H1 (cell line): Measurements from ENCODE around the gene INPP4A. TPM values are rescaled to one million over a fixed set of nuclear protein-coding genes. Genes with fewer than 3 reads are reported as not detected.

Experiments used
- CTCF ChIA-PET: fragments of 300-600 bp; sonication (Branson Sonifier 250); formaldehyde crosslinking; loops from one replicate; lab custom pipeline; 2021; ENCODE audit not compliant: partially characterized antibody; lab: Charles Lee
- POLR2A ChIA-PET: fragments of 300-600 bp; sonication (Branson Sonifier 250); formaldehyde crosslinking; loops from one replicate; lab custom pipeline; 2021; ENCODE audit warnings: inconsistent platforms; ENCODE audit not compliant: partially characterized antibody; lab: Charles Lee
- DNase-seq, 2 experiments: peaks; one replicate each; pipeline versions ENCODE4 v3.0.0 to v3.0.0-alpha.2; 2010 to 2022; ENCODE audit warnings: low spot score in 2 of 2, low read depth in 1 of 2, mixed read lengths in 1 of 2
- FAIRE-seq: peaks from 2 replicates; lab custom pipeline; 2011; peaks lifted over from hg19 to GRCh38; lab: Jason Lieb, UNC
- H2AFZ ChIP-seq: 2 replicates; pipeline ENCODE4 v1.8.1; 2012; ENCODE audit warnings: low read length, inconsistent platforms
- H2AK5ac ChIP-seq: 2 replicates; pipeline ENCODE4 v1.6.1; 2013; ENCODE audit warnings: low read depth, low read length
- H2BK120ac ChIP-seq: replicated peaks from 2 replicates; pipeline ENCODE3; 2013; ENCODE audit warnings: low read depth, low read length, inconsistent platforms
- H2BK12ac ChIP-seq: 2 replicates; pipeline ENCODE4 v1.6.1; 2013; ENCODE audit warnings: low read depth, low read length
- H2BK15ac ChIP-seq: 2 replicates; pipeline ENCODE4 v1.6.1; 2013; ENCODE audit warnings: low read length
- H2BK20ac ChIP-seq: 2 replicates; pipeline ENCODE4 v1.6.1; 2013; ENCODE audit warnings: low read length
- H2BK5ac ChIP-seq: 2 replicates; pipeline ENCODE4 v1.6.1; 2013; ENCODE audit warnings: low read depth, low read length
- H3K14ac ChIP-seq: 2 replicates; pipeline ENCODE4 v1.6.1; 2013; ENCODE audit warnings: inconsistent platforms; ENCODE audit not compliant: insufficient read length
- H3K18ac ChIP-seq: 2 replicates; pipeline ENCODE4 v1.6.1; 2013; ENCODE audit warnings: low read length; ENCODE audit errors: extremely low read depth
- H3K23ac ChIP-seq: 2 replicates; pipeline ENCODE4 v1.6.1; 2013; ENCODE audit warnings: inconsistent platforms; ENCODE audit not compliant: insufficient read length
- H3K23me2 ChIP-seq: 2 replicates; pipeline ENCODE4 v1.6.1; 2013; ENCODE audit warnings: low read depth, low read length
- H3K27ac ChIP-seq: 2 replicates; pipeline ENCODE4 v1.6.1; 2011; ENCODE audit warnings: low read depth, low read length, inconsistent platforms
- H3K27me3 ChIP-seq, 4 experiments: replicated peaks in 1 of 4; 1 replicate in 1 of 4; 2 replicates in 3 of 4; pipeline versions ENCODE4 v1.6.1 to v1.8.1; 2011 to 2013; ENCODE audit warnings: low read length in 3 of 4, mild to moderate bottlenecking in 3 of 4, inconsistent platforms in 2 of 4, mixed read lengths in 2 of 4, moderate library complexity in 1 of 4; ENCODE audit not compliant: control insufficient read depth in 3 of 4, insufficient read depth in 3 of 4; ENCODE audit errors: extremely low read depth in 1 of 4
- H3K36me3 ChIP-seq, 4 experiments: 2 replicates each; pipeline versions ENCODE4 v1.6.1 to v1.8.1; 2011 to 2013; ENCODE audit warnings: mild to moderate bottlenecking in 4 of 4, low read length in 3 of 4, moderate library complexity in 2 of 4, control low read depth in 1 of 4, inconsistent platforms in 1 of 4; ENCODE audit not compliant: insufficient read depth in 4 of 4, control insufficient read depth in 2 of 4
- H3K4ac ChIP-seq: replicated peaks from 2 replicates; pipeline ENCODE3; 2013; ENCODE audit warnings: low read length, low read depth, mixed read lengths, inconsistent platforms; ENCODE audit not compliant: insufficient read length
- H3K4me1 ChIP-seq, 4 experiments: replicated peaks in 1 of 4; 1 replicate in 1 of 4; 2 replicates in 3 of 4; pipeline versions ENCODE4 v1.6.1 to v1.8.1; 2011 to 2013; ENCODE audit warnings: low read length in 3 of 4, inconsistent platforms in 2 of 4, mixed read lengths in 1 of 4; ENCODE audit not compliant: insufficient read depth in 4 of 4, control insufficient read depth in 3 of 4
- H3K4me2 ChIP-seq, 2 experiments: 2 replicates each; pipeline versions ENCODE4 v1.6.1 to v1.8.1; 2011 to 2013; ENCODE audit warnings: low read depth in 2 of 2, low read length in 2 of 2, control low read depth in 1 of 2, inconsistent platforms in 1 of 2, mild to moderate bottlenecking in 1 of 2; ENCODE audit not compliant: insufficient read depth in 1 of 2
- H3K4me3 ChIP-seq, 4 experiments: fragments of 200-600, 300-600 bp in 1 of 4; sonication (generic), shearing (Covaris generic), sonication (Bioruptor Twin) in 1 of 4; 2 replicates each; pipeline versions ENCODE4 v1.5.1 to v1.8.1; 2011 to 2016; ENCODE audit warnings: low read length in 4 of 4, low read depth in 3 of 4, control low read depth in 2 of 4, inconsistent platforms in 2 of 4, mild to moderate bottlenecking in 2 of 4, mixed read lengths in 1 of 4, moderate library complexity in 1 of 4; ENCODE audit not compliant: insufficient read depth in 2 of 4; ENCODE audit errors: extremely low read depth in 1 of 4
- H3K56ac ChIP-seq: replicated peaks from 2 replicates; pipeline ENCODE3; 2013; ENCODE audit warnings: low read depth, mild to moderate bottlenecking, mixed read lengths, low read length, inconsistent platforms; ENCODE audit not compliant: insufficient read length
- H3K79me1 ChIP-seq: 2 replicates; pipeline ENCODE4 v1.6.1; 2013; ENCODE audit warnings: low read depth, low read length, control low read depth
- H3K79me2 ChIP-seq, 2 experiments: 2 replicates each; pipeline versions ENCODE4 v1.6.1 to v1.8.1; 2012 to 2013; ENCODE audit warnings: low read length in 2 of 2, mild to moderate bottlenecking in 2 of 2, inconsistent platforms in 1 of 2; ENCODE audit not compliant: insufficient read depth in 2 of 2, control insufficient read depth in 1 of 2
- H3K9ac ChIP-seq, 4 experiments: replicated peaks in 1 of 4; 1 replicate in 1 of 4; 2 replicates in 3 of 4; pipeline versions ENCODE4 v1.6.1 to v1.8.1; 2011 to 2013; ENCODE audit warnings: low read depth in 3 of 4, low read length in 3 of 4, control low read depth in 2 of 4, mild to moderate bottlenecking in 2 of 4, moderate library complexity in 2 of 4, inconsistent platforms in 1 of 4; ENCODE audit errors: extremely low read depth in 1 of 4
- H3K9me3 ChIP-seq, 2 experiments: 2 replicates each; pipeline versions ENCODE4 v1.6.1 to v1.8.1; 2012 to 2013; ENCODE audit warnings: mild to moderate bottlenecking in 2 of 2, moderate library complexity in 2 of 2, control low read depth in 1 of 2, inconsistent platforms in 1 of 2, low read depth in 1 of 2, low read length in 1 of 2, mixed read lengths in 1 of 2; ENCODE audit not compliant: insufficient read depth in 2 of 2
- H4K20me1 ChIP-seq, 2 experiments: replicated peaks in 1 of 2; 2 replicates each; pipeline versions ENCODE3 to v1.8.1; 2011 to 2013; ENCODE audit warnings: inconsistent platforms in 2 of 2, low read length in 2 of 2, mild to moderate bottlenecking in 1 of 2; ENCODE audit not compliant: insufficient read depth in 2 of 2, control insufficient read depth in 1 of 2
- H4K5ac ChIP-seq: 2 replicates; pipeline ENCODE4 v1.6.1; 2013; ENCODE audit warnings: low read length, low read depth, mixed read lengths, inconsistent platforms; ENCODE audit not compliant: insufficient read length
- H4K8ac ChIP-seq: 2 replicates; pipeline ENCODE4 v1.8.0; 2013; ENCODE audit warnings: mild to moderate bottlenecking, moderate library complexity, low read length, inconsistent platforms; ENCODE audit not compliant: insufficient read depth; ENCODE audit errors: extremely low read depth
- H4K91ac ChIP-seq: replicated peaks from 2 replicates; pipeline ENCODE3; 2013; ENCODE audit warnings: low read length, mixed read lengths, inconsistent platforms; ENCODE audit not compliant: insufficient read length
- BCL11A ChIP-seq, 2 experiments: IDR thresholded peaks; one replicate each; pipeline ENCODE4 v1.6.1; 2011; ENCODE audit warnings: low read depth in 2 of 2, low read length in 2 of 2, mild to moderate bottlenecking in 2 of 2
- BRCA1 ChIP-seq: IDR thresholded peaks from 2 replicates; pipeline ENCODE4 v1.6.1; 2012; ENCODE audit warnings: low read depth, low read length, improper control_type of control experiment
- CBX5 ChIP-seq: fragments of 300-800, 300-1000 bp; sonication (generic); IDR thresholded peaks from 2 replicates; pipeline ENCODE4 v1.7.1; 2016; ENCODE audit warnings: antibody characterized with exemption, low read length, low read depth
- CEBPB ChIP-seq: IDR thresholded peaks from 2 replicates; pipeline ENCODE4 v1.6.1; 2012; ENCODE audit warnings: low read depth, low read length
- CTBP2 ChIP-seq: IDR thresholded peaks from 2 replicates; pipeline ENCODE4 v1.7.0; 2011; ENCODE audit warnings: borderline replicate concordance, mild to moderate bottlenecking, moderate library complexity, mixed read lengths, low read length; ENCODE audit not compliant: insufficient read depth, insufficient read length
- EP300 ChIP-seq, 2 experiments: IDR thresholded peaks; 1 replicate in 1 of 2; 2 replicates in 1 of 2; pipeline ENCODE4 v1.6.1; 2011 to 2012; ENCODE audit warnings: low read depth in 2 of 2, low read length in 2 of 2, mild to moderate bottlenecking in 2 of 2, borderline replicate concordance in 1 of 2, inconsistent platforms in 1 of 2, moderate library complexity in 1 of 2
- FOSL1 ChIP-seq: IDR thresholded peaks from 2 replicates; pipeline ENCODE4 v1.6.1; 2011; ENCODE audit warnings: mild to moderate bottlenecking, low read depth, low read length, moderate library complexity; ENCODE audit not compliant: insufficient read depth
- KDM5A ChIP-seq: fragments of 200-600 bp; IDR thresholded peaks from 2 replicates; pipeline ENCODE4 v1.7.1; 2012; ENCODE audit warnings: mild to moderate bottlenecking, low read length, inconsistent platforms, mixed read lengths
- NRF1 ChIP-seq: IDR thresholded peaks from 2 replicates; pipeline ENCODE4 v1.6.1; 2011; ENCODE audit warnings: mild to moderate bottlenecking, low read depth, low read length, improper control_type of control experiment
- RFX5 ChIP-seq: IDR thresholded peaks from 2 replicates; pipeline ENCODE4 v1.6.1; 2011; ENCODE audit warnings: low read depth, low read length, improper control_type of control experiment, borderline replicate concordance
- SIRT6 ChIP-seq: IDR thresholded peaks from one replicate; pipeline ENCODE4 v1.7.1; 2012; ENCODE audit warnings: low read length, inconsistent platforms
- SP2 ChIP-seq: IDR thresholded peaks from 2 replicates; pipeline ENCODE4 v1.6.1; 2012; ENCODE audit warnings: mild to moderate bottlenecking, low read length, inconsistent platforms
- TCF12 ChIP-seq: IDR thresholded peaks from 2 replicates; pipeline ENCODE4 v1.6.1; 2011; ENCODE audit warnings: low read depth, mild to moderate bottlenecking, low read length
- WGBS, 2 experiments: shearing (Covaris generic) in 1 of 2; methylation state at CpG; one replicate each; pipeline versions ENCODE4 v1.1.6 to v1.1.7; 2013 to 2015; ENCODE audit warnings: low lambda C conversion rate in 2 of 2, mixed read lengths in 2 of 2, inconsistent platforms in 1 of 2, low coverage in 1 of 2, missing lambda C conversion rate in 1 of 2; ENCODE audit not compliant: insufficient replicate concordance in 2 of 2, insufficient coverage in 1 of 2, insufficient read length in 1 of 2; ENCODE audit errors: extremely low coverage in 1 of 2, missing lambda C conversion rate in 1 of 2; 5-methylcytosine and 5-hydroxymethylcytosine counted together
- polyA plus RNA-seq, 7 experiments: library from polyadenylated mRNA; depleted of rRNA in 3 of 7; stranded (reverse) in 5 of 7; unstranded in 2 of 7; fragments of >200 nt in 5 of 7; fragments of 200-250 nt in 2 of 7; gene quantifications; 1 replicate in 5 of 7; 2 replicates in 1 of 7; 4 replicates in 1 of 7; pipeline versions ENCODE4 v1.2.1 to v1.2.3, GENCODE V29; 2011 to 2013; ENCODE audit warnings: missing spikeins in 2 of 7, mixed read lengths in 2 of 7
- total RNA-seq: library from RNA; stranded (reverse); fragmentation: NEBNext Ultra II Directional; extraction: Animal tissue kit (Norgen Biotek cat#: 25700); gene quantifications from 2 replicates; pipeline ENCODE4 v1.2.1, GENCODE V29; 2021
- TF ChIP-seq, protein P1 (sequence below): IDR thresholded peaks from 2 replicates; pipeline ENCODE4 v1.6.1; 2012; ENCODE audit warnings: inconsistent platforms

Gene INPP4A
- total and polyA plus RNA-seq, 2 of the 8 experiments (the other 6 are each of a cell fraction or from before 2014, with no cell fraction given), result 25.6 to 34.3 TPM

DNA sequence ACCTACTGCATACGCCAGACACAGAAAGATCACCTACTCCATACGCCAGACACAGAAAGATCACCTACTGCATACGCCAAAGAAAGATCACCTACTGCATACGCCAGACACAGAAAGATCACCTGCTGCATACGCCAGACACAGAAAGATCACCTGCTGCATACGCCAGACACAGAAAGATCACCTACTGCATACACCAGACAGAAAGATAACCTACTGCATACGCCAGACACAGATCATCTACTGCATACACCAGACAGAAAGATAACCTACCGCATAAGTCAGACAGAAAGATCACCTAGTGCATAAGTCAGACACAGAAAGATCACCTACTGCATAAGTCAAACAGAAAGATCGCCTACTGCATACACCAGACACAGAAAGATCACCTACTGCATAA is 137.9 kb downstream of the INPP4A start:
- Histone ChIP-seq H3K4ac (no peak overlapping the region), H3K36me3 (peaks cover 0 to 19% (median 9%) of the 10 kb centered on the region in 4 experiments; a peak in 7 of 8 replicates), H2BK5ac (no peak overlapping the region), H3K79me2 (no peaks in the 10 kb centered on the region), H4K91ac (no peak overlapping the region), H2BK12ac (no peak overlapping the region), H2BK15ac (no peak overlapping the region), H3K23ac (no peak overlapping the region), H3K27me3 (no peaks in the 10 kb centered on the region), H3K27ac (no peak overlapping the region), H3K4me3 (no peak overlapping the region), H3K18ac (no peak overlapping the region), H4K8ac (no peak overlapping the region), H3K4me1 (no peaks in the 10 kb centered on the region), H3K9ac (no peak overlapping the region), H3K79me1 (no peaks in the 10 kb centered on the region), H4K20me1 (peaks cover 2 to 4% of the 10 kb centered on the region in 2 experiments), H4K5ac (no peak overlapping the region), H2BK120ac (no peak overlapping the region), H2BK20ac (no peak overlapping the region), H2AFZ (no peak overlapping the region), H3K23me2 (no peaks in the 10 kb centered on the region), H3K4me2 (no peak overlapping the region), H2AK5ac (no peak overlapping the region), H3K56ac (no peak overlapping the region), H3K14ac (no peak overlapping the region), H3K9me3 (no peaks in the 10 kb centered on the region)
- peak in 1 of 2 experiments; percentile 14 for DNase-seq
- no peak for FAIRE-seq
- POLR2A ChIA-PET, result no interaction called here
- CTCF ChIA-PET, result interaction anchor here (1.2 kb wide), 1 partner anchor 9 kb away, joined by 3 read pairs; no protein-coding TSS in a partner anchor
- 92% methylated on average over 9 of the region's 9 CpGs; no CpG with 5 or more reads in 1 of the 2 experiments for WGBS, 2 experiments
- TF ChIP-seq KDM5A (no peak), SP2 (no peak), CTBP2 (no peak), CEBPB (no peak), EP300 (IDR thresholded peaks at IDR 0.05; ENCODE audit: borderline replicate concordance in 1 of 2, low read depth in 2 of 2, low read length in 2 of 2) (no peak), NRF1 (no peak), BCL11A (IDR thresholded peaks at IDR 0.05; ENCODE audit: low read depth in 2 of 2, low read length in 2 of 2) (no peak), SIRT6 (no peak), TCF12 (no peak), CBX5 (no peak), FOSL1 (no peak), BRCA1 (no peak), RFX5 (no peak)
- TF ChIP-seq, protein P1, sequence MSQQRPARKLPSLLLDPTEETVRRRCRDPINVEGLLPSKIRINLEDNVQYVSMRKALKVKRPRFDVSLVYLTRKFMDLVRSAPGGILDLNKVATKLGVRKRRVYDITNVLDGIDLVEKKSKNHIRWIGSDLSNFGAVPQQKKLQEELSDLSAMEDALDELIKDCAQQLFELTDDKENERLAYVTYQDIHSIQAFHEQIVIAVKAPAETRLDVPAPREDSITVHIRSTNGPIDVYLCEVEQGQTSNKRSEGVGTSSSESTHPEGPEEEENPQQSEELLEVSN, result no peak
